Measurements from ENCODE around the gene P4HB. TPM values are rescaled to one million over a fixed set of nuclear protein-coding genes. Genes with fewer than 3 reads are reported as not detected.
A peak's percentile ranks its signal among the peaks of the same experiment; 100 is the strongest.

P4HB gene
- total RNA-seq, 1 donor from 2014 or later, result 463 TPM

DNA sequence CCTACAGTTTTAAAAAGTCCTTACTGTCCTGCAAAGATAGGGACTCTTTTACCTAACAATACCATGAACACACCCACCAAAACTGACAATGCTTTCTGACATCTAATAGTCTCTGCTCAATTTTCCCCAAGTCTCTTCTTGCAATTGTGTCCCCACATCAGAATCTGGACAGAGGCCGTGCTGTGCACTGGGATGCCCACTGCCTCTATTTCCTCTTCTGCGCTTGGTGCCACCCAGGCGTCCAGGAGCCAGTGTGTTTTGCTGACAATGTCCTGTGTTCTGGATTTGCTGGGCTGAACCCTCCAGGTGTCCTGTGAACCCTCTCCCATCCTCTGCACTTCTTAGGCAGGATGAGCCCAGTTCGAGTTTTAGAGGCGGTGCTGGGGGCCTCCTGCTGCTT, 17.2 kb upstream of the P4HB start:
- Histone ChIP-seq H3K9me3 (no peaks in the 10 kb centered on the region), H3K36me3 (no peaks in the 10 kb centered on the region)
- intact Hi-C loops (cut with DNase I), result no loop called here

DNA sequence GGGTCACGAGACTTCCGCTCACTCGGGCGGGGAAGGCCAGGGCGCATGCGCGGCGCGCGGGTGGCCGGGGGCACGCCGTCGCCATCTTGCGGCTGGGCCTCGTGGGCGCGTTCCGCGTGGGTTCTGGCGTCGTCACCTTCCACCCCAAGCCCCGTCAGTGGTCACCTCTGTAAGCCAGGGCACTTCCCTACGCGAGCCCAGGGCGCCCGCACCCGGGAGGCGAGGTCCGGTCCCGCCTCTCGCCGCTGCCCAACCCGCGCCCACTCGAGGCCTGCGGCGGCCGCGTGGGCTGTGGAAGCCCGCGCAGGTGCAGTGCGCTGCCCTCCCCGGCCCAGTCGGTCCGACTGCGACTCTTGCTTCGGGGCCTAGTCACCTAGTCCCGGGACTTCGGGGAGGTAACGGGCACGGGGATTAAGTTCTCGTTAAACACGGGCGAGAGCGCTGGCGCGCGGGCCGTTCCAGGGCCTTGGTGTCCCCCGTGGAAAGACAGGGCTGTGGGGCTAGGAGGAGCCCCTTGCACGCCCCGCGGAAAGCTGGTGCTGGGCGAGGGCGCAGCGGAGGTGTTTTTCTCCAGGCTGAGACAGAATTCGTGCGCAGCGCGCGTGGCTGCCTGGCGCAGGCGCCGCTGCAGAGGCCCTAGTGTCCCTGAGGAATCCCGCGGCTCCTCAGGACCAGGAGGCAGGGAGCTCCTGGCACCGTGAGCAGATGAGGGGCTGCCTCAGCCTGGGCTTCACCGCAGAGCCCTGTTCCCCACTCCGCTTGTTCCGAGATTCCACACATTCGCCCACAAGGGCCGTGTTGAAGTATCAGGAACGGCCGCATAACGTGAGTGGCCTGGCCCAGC, 11.3 kb upstream of the P4HB start:
- DNase-seq (ENCODE audit: extremely low spot score in 2 of 2), result peak in 1 of 2 donors; percentile 90
- Histone ChIP-seq H3K27me3 (no peaks in the 10 kb centered on the region), H3K4me3 (peak overlapping the region; percentile 60 to 67), H3K36me3 (peaks cover 0 to 9% of the 10 kb centered on the region in 2 donors), H3K4me1 (peaks cover 55% of the 10 kb centered on the region), H3K9me3 (no peaks in the 10 kb centered on the region), H3K27ac (peak overlapping the region; percentile 82)
- TF ChIP-seq, protein P1, sequence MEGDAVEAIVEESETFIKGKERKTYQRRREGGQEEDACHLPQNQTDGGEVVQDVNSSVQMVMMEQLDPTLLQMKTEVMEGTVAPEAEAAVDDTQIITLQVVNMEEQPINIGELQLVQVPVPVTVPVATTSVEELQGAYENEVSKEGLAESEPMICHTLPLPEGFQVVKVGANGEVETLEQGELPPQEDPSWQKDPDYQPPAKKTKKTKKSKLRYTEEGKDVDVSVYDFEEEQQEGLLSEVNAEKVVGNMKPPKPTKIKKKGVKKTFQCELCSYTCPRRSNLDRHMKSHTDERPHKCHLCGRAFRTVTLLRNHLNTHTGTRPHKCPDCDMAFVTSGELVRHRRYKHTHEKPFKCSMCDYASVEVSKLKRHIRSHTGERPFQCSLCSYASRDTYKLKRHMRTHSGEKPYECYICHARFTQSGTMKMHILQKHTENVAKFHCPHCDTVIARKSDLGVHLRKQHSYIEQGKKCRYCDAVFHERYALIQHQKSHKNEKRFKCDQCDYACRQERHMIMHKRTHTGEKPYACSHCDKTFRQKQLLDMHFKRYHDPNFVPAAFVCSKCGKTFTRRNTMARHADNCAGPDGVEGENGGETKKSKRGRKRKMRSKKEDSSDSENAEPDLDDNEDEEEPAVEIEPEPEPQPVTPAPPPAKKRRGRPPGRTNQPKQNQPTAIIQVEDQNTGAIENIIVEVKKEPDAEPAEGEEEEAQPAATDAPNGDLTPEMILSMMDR (IDR thresholded peaks at IDR 0.05), result peak in 2 of 3 experiments; percentile 32 to 66
- TF ChIP-seq POLR2AphosphoS5 (IDR thresholded peaks at IDR 0.05; ENCODE audit: insufficient read depth in 1 of 2, low read depth in 1 of 2) (peak; percentile 53 to 89), POLR2A (IDR thresholded peaks at IDR 0.05) (peak in 1 of 2 donors; percentile 98)
- intact Hi-C loops (cut with DNase I), result no loop called here

More for the DNA sequence above, 17.2 kb upstream of the P4HB start:
- no peak for DNase-seq (ENCODE audit: extremely low spot score in 2 of 2)
- Histone ChIP-seq H3K4me1 (peaks cover 7% of the 10 kb centered on the region), H3K4me3 (no peak overlapping the region), H3K27me3 (no peaks in the 10 kb centered on the region), H3K27ac (no peak overlapping the region)
- no peak for TF ChIP-seq POLR2A (IDR thresholded peaks at IDR 0.05)
- TF ChIP-seq, protein P1 (IDR thresholded peaks at IDR 0.05), result no peak
- no peak for TF ChIP-seq POLR2AphosphoS5 (IDR thresholded peaks at IDR 0.05; ENCODE audit: insufficient read depth in 1 of 2, low read depth in 1 of 2)

DNA sequence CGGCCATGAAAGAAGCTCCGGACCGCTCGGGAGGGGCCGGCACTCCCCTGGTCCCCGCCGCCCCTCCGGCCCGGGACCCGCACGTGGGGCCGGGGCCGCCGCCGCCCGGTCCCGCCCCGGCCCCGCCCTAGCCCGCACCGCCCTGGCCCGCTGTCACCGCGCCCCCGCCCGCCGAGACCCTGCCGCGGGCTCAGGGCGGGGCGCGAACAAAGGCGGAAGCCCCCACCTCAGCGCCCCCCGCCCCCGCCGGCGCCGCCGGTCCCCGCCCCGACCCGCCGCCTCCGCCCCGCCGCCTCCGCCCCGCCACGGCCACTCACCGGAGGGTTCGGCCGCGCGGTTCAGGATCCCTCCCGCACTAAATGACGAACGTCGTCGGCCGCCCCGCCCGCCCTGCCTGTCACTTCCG, 10.6 kb upstream of the P4HB start, which contains the start of gene ARHGDIA:
Gene ARHGDIA, minus strand, starts transcription at position 357 of the 406 bp plus-strand sequence. CDS start 1,407 bp downstream, outside the sequence.
- intact Hi-C loops (cut with DNase I), result no loop called here
- no peaks in the 10 kb centered on the region for H3K9me3 ChIP-seq
- peak within 1 kb of the TSS; percentile 82 for H3K27ac ChIP-seq
- H3K4me3 ChIP-seq, result peak within 1 kb of the TSS; percentile 60 to 67
- H3K36me3 ChIP-seq, result peaks cover 0 to 9% of the 10 kb centered on the region in 2 donors
- DNase-seq (ENCODE audit: extremely low spot score in 2 of 2), result no peak
- TF ChIP-seq, protein P1 (IDR thresholded peaks at IDR 0.05), result no peak
- TF ChIP-seq POLR2AphosphoS5 (IDR thresholded peaks at IDR 0.05; ENCODE audit: insufficient read depth in 1 of 2, low read depth in 1 of 2) (no peak), POLR2A (IDR thresholded peaks at IDR 0.05) (no peak)
- no peaks in the 10 kb centered on the region for H3K27me3 ChIP-seq
- peaks cover 61% of the 10 kb centered on the region for H3K4me1 ChIP-seq

GRCh38 chr17:81870131-81870980, 10.0 kb upstream of the P4HB start:
- peaks cover 66% of the 10 kb centered on the region for H3K4me1 ChIP-seq
- intact Hi-C loops (cut with DNase I), result no loop called here
- H3K9me3 ChIP-seq, result no peaks in the 10 kb centered on the region
- H3K27me3 ChIP-seq, result no peaks in the 10 kb centered on the region
- peak in 1 of 2 donors; percentile 87 for DNase-seq (ENCODE audit: extremely low spot score in 2 of 2)
- H3K36me3 ChIP-seq, result peaks cover 0 to 9% of the 10 kb centered on the region in 2 donors
- H3K4me3 ChIP-seq, result peak overlapping the region; percentile 60 to 67
- TF ChIP-seq POLR2AphosphoS5 (IDR thresholded peaks at IDR 0.05; ENCODE audit: insufficient read depth in 1 of 2, low read depth in 1 of 2), result peak in 1 of 2 donors; percentile 62
- TF ChIP-seq, protein P1 (IDR thresholded peaks at IDR 0.05), result no peak
- peak overlapping the region; percentile 82 for H3K27ac ChIP-seq

Data from vagina (tissue), 2 donors.